Brain microvascular endothelial cell (primary cell): ENCODE measurements around the gene SRD5A2.

Experiments used
- DNase-seq: peaks from one replicate; pipeline ENCODE4 v3.0.0-alpha.2; 2020
- H3K27ac ChIP-seq: fragments of 250-450 bp; sonication (Bioruptor Pico); 2 replicates; pipeline ENCODE4 v1.5.1; 2020; ENCODE audit warnings: mild to moderate bottlenecking, moderate library complexity
- H3K27me3 ChIP-seq: fragments of 250-450 bp; sonication (Bioruptor Pico); replicated peaks from 2 replicates; pipeline ENCODE4 v1.5.1; 2020; ENCODE audit warnings: mild to moderate bottlenecking
- H3K36me3 ChIP-seq: fragments of 250-450 bp; sonication (Bioruptor Pico); replicated peaks from 2 replicates; pipeline ENCODE4 v1.5.1; 2020; ENCODE audit warnings: mild to moderate bottlenecking
- H3K4me3 ChIP-seq: 2 replicates; pipeline ENCODE4 v1.5.1; 2011; ENCODE audit warnings: low read depth, mild to moderate bottlenecking, control low read depth, low read length, moderate library complexity
- in situ Hi-C: cut with HindIII; loops from 2 replicates; pipeline ENCODE4 v1.10.0; 2017; ENCODE audit warnings: low sequenced_read_pairs, low pct_ligation_motif_present
- TF ChIP-seq, protein P1 (sequence below): IDR thresholded peaks from 2 replicates; pipeline ENCODE4 v1.5.1; 2011; ENCODE audit warnings: low read depth, mild to moderate bottlenecking, moderate library complexity, low read length, control low read depth, inconsistent platforms; ENCODE audit errors: missing control alignments

The SRD5A2 gene

DNA sequence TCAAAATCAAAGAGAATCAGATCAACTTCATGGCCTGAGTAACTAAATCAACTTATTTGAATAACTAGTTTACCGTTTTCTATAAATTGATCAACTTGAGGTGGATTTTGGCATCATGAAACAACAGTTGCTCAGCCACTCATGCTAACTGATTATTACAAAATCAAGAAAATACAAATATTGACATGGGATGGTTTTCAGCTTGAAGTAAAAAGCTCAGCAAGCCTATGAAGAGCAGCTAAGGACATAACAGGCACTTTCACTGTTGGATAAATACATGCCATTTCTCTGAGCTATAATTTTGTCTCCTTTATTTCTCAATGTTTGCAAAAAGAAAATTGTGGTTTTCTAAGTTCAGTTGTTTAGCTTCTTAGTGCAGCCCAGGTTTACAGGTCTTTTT is 18.9 kb downstream of the SRD5A2 start:
- no peaks in the 10 kb centered on the region for H3K36me3 ChIP-seq
- in situ Hi-C loops = no loop called here
- TF ChIP-seq, protein P1, sequence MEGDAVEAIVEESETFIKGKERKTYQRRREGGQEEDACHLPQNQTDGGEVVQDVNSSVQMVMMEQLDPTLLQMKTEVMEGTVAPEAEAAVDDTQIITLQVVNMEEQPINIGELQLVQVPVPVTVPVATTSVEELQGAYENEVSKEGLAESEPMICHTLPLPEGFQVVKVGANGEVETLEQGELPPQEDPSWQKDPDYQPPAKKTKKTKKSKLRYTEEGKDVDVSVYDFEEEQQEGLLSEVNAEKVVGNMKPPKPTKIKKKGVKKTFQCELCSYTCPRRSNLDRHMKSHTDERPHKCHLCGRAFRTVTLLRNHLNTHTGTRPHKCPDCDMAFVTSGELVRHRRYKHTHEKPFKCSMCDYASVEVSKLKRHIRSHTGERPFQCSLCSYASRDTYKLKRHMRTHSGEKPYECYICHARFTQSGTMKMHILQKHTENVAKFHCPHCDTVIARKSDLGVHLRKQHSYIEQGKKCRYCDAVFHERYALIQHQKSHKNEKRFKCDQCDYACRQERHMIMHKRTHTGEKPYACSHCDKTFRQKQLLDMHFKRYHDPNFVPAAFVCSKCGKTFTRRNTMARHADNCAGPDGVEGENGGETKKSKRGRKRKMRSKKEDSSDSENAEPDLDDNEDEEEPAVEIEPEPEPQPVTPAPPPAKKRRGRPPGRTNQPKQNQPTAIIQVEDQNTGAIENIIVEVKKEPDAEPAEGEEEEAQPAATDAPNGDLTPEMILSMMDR = no peak
- no peaks in the 10 kb centered on the region for H3K27me3 ChIP-seq
- H3K4me3 ChIP-seq = no peak overlapping the region
- no peak for DNase-seq
- H3K27ac ChIP-seq = no peak overlapping the region

DNA sequence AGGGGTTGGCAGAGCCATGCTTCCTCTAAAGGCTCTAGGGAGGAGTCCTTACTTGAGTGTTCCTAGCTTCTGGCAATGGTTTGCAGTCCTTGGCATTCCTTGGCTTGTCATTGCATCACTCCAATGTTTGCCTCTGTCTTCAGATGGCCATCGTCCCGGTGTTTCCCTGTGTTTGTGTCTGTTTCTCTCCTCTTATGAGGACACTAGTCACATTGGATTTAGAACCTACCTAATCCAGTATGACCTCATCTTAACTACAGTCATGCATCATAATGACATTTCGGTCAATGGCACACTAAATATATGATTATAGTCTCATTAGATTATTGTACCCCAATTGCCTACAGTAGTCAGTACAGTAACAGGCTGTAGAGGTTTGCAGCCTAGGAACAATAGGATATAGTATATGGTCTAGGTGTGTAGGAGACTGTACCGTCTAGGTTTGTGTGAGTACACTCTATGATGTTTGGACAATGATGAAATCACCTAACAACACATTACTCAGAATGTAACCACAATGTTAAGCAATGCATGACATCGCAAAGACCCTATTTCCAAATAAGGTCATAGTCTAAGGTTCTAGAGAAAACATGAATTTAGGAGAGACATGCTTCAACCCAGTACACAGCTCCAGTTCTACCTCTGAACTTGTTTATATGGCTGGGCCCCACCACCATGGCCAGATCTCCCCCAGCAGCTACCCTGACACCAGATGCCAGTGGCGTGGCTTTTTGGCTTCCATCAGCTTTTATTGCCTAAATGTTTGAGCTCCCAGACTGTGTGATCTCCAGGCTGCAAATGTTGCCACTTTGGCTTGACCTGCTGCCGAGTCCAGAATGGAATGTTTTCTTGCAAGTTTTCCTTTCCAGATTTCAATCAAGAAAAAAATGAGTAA is 22.1 kb downstream of the SRD5A2 start:
- in situ Hi-C loops = no loop called here
- Histone ChIP-seq H3K27ac (no peak overlapping the region), H3K27me3 (no peaks in the 10 kb centered on the region), H3K36me3 (no peaks in the 10 kb centered on the region), H3K4me3 (no peak overlapping the region)
- TF ChIP-seq, protein P1 = no peak
- DNase-seq = peak; percentile 7

DNA sequence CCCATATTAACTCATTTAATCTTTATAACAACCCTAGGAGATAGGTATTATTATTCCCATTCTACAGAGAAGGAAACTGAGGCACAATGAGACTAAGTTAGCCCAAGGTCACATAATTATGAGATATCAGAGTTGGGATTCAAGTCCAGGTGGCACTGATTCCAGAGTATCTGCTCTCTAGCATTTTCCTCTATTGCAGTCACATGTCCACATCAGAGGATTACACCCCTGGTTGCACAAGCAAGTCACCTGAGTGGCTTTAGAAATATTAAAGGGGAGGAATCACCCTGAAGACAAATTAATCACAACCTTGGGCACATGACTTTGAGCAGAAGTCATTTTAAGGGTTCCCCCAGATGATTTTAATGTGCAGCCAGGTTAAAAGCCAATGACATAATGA is 23.8 kb downstream of the SRD5A2 start:
- no peak for DNase-seq
- TF ChIP-seq, protein P1 = no peak

DNA sequence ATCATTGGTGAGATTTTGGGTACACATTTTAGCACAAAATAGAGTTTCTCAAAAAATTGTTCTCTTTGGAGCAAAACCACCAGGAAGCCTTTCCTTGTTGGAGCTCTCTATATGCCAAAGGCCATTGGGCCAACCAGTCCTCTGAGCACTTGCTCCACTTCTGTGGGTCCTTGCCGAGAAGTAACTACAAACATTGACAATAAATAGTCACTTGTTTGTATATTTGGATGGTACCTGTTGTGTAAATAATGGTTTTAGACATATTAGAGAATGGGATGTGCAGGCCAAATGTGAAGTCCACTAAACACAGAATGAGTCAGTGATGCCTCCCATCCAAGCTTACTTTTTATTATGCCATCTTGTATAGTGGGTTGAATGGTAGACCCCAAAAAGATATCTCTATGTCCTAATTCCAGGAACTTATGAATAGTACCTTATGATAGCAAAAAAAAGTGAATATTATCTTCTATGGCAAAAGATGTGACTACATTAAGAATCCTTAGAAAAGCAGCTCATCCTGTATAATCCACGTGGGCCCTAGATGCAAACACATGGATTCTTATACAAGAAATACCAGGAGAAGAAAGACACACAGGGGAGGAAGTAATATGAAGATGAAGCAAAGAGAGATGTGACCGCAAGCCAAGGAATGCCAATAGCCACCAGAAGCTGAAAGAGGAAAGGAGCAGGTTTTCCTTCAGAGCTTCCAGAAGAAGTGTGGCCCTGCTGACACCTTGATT is 24.6 kb downstream of the SRD5A2 start:
- no peaks in the 10 kb centered on the region for H3K36me3 ChIP-seq
- no peaks in the 10 kb centered on the region for H3K27me3 ChIP-seq
- H3K4me3 ChIP-seq = no peak overlapping the region
- DNase-seq = no peak
- TF ChIP-seq, protein P1 = no peak
- in situ Hi-C loops = no loop called here
- H3K27ac ChIP-seq = no peak overlapping the region

More for the DNA sequence above, 23.8 kb downstream of the SRD5A2 start:
- H3K27me3 ChIP-seq = no peaks in the 10 kb centered on the region
- H3K36me3 ChIP-seq = no peaks in the 10 kb centered on the region
- H3K4me3 ChIP-seq = no peak overlapping the region
- no peak overlapping the region for H3K27ac ChIP-seq
- in situ Hi-C loops = no loop called here

DNA sequence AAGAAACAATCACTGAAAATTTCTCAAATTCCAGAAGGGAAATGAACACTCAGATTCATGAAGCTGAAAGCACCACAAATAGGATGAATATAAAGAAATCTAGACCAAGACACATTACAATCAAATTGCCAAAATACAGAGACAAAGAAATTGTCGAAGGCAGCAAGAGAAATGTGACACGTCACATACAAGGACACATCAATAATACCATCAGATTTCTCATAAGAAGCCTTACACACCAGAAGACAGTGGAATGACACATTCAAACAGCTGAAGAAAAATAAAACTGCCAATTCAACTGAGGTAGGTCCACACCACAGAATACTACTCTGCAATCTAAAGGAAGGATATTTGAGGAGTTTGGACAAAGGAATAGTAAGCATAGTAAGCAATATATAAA is 27.4 kb downstream of the SRD5A2 start:
- TF ChIP-seq, protein P1 = no peak
- DNase-seq = no peak
- H3K27me3 ChIP-seq = no peaks in the 10 kb centered on the region
- no peaks in the 10 kb centered on the region for H3K36me3 ChIP-seq
- in situ Hi-C loops = no loop called here
- H3K27ac ChIP-seq = no peak overlapping the region
- no peak overlapping the region for H3K4me3 ChIP-seq
